ENCODE measurements around the gene EPSTI1.
"Not testable (repeated sequence)": the region's sequence is repeated elsewhere in the genome, so short reads cannot be mapped to it uniquely, and the experiment has no call there.

EPSTI1 gene

DNA sequence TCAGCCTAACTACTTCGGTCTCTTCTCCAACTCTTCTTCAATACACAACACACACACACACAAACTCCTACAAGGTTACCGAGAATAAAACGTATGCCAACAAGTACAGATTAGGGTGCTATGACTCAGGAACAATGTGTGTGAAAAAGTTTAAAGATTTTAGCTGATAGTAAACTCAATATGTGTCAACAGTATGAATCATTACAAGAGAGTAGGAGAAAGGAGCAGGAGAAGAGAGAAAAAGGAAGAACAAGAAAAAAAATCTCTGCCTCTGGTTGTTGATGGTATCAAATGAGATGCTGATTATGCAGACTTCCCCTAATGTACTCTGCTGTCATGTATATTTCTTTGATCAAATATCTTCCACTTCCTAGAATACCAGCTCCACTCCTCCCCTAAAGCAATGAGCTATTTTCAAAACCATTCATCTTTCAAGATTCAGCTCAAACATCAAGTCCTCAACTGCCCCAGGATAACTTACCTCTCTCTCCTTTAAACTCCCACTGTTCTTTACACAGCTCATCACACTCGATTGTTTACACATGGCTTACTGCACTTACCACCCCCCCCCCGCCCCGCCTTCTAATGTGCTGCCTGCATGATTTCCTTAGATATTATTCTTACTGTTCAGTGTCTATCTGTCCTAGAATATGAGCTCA is 115.0 kb downstream of the EPSTI1 start:
- Mint-ChIP-seq H3K36me3 (peaks cover 9% of the 10 kb centered on the region), H3K9me3 (ENCODE audit: low read depth) (no peaks in the 10 kb centered on the region), H3K4me1 (ENCODE audit: low read depth) (peaks cover 4% of the 10 kb centered on the region), H3K4me3 (no peak overlapping the region), H3K27me3 (peaks cover 15% of the 10 kb centered on the region), H3K27ac (no peak overlapping the region)

DNA sequence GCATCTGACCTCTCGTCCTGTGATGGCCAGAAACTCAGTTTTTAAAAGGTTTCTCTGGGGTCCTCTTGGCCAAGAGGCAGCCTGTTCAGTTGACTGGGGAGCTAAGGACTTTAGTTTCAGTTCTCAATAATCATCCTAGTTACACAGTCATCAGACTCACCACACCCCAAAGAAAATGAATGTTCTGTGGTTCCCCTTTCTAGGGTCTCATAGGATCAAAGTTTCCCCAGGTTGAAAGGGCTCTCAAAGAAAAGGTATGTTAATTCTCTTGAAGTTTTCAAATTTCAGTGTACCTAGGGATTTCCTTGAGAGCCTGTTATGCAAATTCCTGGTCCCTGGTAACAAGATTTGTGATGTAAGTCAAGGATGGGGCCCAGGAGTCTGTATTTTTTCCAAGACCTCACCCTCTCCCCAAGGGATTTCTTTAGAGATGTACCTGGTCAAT is 115.7 kb downstream of the EPSTI1 start:
- H3K4me3 Mint-ChIP-seq = no peak overlapping the region
- peaks cover 9% of the 10 kb centered on the region for H3K36me3 Mint-ChIP-seq
- no peaks in the 10 kb centered on the region for H3K9me3 Mint-ChIP-seq (ENCODE audit: low read depth)
- H3K4me1 Mint-ChIP-seq (ENCODE audit: low read depth) = peaks cover 4% of the 10 kb centered on the region
- peaks cover 15% of the 10 kb centered on the region for H3K27me3 Mint-ChIP-seq
- no peak overlapping the region for H3K27ac Mint-ChIP-seq

DNA sequence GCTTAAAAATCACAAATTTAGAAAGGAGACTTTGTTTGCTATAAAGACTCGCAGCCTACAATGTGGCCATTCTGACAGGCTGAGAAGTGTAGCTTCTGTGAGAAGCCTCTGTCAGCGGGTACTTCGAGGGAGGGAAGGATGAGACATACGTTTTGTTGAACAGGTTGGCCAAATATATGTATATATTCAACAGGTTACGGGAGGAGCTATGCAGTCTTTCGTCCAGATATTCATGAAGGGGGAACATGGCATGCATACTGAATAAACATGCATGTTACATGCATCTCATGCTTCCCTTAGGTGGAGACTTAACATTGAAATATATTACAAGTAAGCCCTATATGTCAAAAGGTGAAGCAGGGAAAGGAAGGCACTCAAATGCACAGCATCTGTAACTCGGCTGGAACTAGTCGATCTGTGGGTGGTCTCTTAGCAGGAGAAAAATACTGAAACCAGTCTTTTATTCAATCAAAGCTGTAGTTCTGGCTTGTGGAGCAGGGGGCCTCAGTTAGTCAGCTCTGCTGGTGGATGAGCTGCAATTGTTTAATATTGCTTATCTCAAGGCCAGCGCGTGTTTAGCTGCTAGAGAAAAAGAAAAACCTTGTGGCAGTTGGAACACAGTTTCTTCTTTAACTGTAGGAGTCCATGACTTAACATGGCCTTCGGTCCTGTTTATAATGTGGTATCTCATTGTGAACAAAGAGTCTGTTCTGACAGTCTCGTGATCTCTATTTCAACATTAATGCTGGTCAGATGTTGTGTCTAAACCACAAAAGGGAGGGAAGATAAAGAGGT is 116.4 kb downstream of the EPSTI1 start:
- peaks cover 9% of the 10 kb centered on the region for H3K36me3 Mint-ChIP-seq
- no peaks in the 10 kb centered on the region for H3K9me3 Mint-ChIP-seq (ENCODE audit: low read depth)
- H3K27me3 Mint-ChIP-seq = peaks cover 15% of the 10 kb centered on the region
- no peak overlapping the region for H3K27ac Mint-ChIP-seq
- H3K4me3 Mint-ChIP-seq = no peak overlapping the region
- peaks cover 4% of the 10 kb centered on the region for H3K4me1 Mint-ChIP-seq (ENCODE audit: low read depth)

GRCh38 chr13:42874221-42874620 is 117.8 kb downstream of the EPSTI1 start:
- Mint-ChIP-seq H3K9me3 (ENCODE audit: low read depth) (no peaks in the 10 kb centered on the region), H3K36me3 (peaks cover 4% of the 10 kb centered on the region), H3K27ac (no peak overlapping the region), H3K4me1 (ENCODE audit: low read depth) (peaks cover 4% of the 10 kb centered on the region), H3K4me3 (no peak overlapping the region), H3K27me3 (peaks cover 9% of the 10 kb centered on the region)

DNA sequence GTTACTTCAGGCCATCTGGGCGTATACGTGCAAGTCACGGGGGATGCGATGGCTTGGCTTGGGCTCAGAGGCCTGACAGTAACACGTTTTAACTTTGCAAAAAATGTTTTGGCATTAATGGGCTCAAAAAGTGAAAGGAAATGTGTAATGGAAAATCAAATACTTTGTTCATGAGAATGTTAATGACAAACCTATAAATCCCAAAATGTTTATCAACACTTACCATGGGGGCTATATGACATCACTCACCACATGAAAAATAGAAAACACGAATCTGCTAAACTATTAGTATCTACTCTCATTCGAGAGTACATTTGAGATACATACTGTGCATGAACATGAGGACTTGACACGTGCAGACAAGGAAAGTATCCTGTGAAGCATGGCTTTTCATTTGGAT is 119.0 kb downstream of the EPSTI1 start:
- Mint-ChIP-seq H3K4me3 (no peak overlapping the region), H3K9me3 (ENCODE audit: low read depth) (no peaks in the 10 kb centered on the region), H3K4me1 (ENCODE audit: low read depth) (peaks cover 4% of the 10 kb centered on the region), H3K27ac (no peak overlapping the region), H3K27me3 (no peaks in the 10 kb centered on the region), H3K36me3 (no peaks in the 10 kb centered on the region)

DNA sequence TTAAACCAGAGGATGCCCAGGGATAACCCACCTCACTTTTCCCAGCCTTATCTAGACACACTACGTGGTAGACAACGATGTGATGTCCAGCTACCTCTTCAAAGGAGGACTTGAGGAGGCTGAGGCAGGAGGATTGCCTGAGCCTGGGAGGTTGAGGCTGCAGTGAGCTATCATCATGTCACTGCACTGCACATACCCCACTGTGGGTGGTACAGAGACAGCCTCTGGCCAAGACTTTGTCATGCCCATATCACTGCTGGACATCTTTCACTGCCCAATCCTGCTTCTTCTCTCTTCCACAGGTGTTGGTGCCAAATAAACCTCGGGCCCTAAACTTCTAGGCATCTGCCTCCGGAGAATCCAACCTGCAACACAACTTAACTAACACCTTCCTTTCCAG is 124.8 kb downstream of the EPSTI1 start:
- Mint-ChIP-seq H3K36me3 (no peaks in the 10 kb centered on the region), H3K27ac (no peak overlapping the region), H3K4me1 (ENCODE audit: low read depth) (no peaks in the 10 kb centered on the region), H3K9me3 (ENCODE audit: low read depth) (no peaks in the 10 kb centered on the region), H3K4me3 (no peak overlapping the region), H3K27me3 (peaks cover 6% of the 10 kb centered on the region)

DNA sequence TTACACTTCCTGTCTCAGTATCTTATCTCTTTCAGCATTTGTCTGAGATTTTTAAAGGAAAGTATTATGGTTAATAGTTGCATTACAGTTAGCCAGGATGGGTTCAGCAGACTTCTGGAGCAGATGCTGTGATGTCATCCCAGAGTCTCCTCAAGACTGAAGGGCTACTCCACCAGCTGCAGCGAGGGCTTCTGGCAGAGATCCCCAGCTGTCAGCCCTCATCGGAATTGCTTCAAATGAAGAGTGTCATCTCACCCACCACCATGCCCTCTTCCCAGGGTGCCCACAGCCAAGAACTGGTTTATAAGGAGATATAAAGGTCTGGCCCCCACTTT is 126.3 kb downstream of the EPSTI1 start:
- H3K27me3 Mint-ChIP-seq = peaks cover 6% of the 10 kb centered on the region
- H3K4me1 Mint-ChIP-seq (ENCODE audit: low read depth) = no peaks in the 10 kb centered on the region
- H3K27ac Mint-ChIP-seq = no peak overlapping the region
- H3K36me3 Mint-ChIP-seq = no peaks in the 10 kb centered on the region
- no peak overlapping the region for H3K4me3 Mint-ChIP-seq
- no peaks in the 10 kb centered on the region for H3K9me3 Mint-ChIP-seq (ENCODE audit: low read depth)

DNA sequence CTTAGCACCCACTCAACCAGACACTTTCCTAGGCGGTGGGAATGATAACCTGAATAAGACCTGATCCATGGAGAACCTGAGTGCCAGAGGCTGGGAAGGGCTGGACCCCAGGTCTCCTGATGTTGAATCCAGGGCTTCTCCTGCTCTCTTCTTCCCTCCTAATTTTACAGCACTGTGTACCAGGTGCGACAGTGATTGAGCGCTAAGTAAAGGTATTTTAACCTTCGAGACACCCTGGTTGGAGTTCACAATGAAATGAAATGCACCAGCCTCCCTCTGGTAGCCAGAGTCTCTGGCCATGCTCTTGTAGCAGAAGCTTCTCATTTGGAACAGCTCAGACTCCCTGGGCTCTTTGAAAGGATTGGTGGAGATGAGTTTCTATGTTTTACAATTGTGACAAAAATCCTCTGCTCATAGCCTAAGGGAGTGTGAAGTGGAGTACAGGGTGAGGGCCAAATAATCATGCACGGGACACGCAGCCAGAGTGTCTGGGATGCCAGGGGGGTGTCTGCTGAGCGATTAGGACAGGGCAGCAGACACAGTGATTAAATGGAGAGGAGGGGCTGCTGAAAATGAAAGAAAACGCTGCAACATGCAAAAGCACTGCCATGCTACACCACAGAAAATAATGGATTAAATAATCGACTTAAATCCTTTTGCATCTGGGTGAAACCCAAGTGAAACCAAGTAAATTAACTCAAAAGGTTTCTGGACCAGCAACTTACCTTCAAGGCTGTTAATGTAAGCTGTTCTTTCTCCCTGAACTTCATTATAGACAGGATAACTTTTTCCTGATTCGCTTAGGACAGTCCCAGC is 126.9 kb downstream of the EPSTI1 start:
- Mint-ChIP-seq H3K27ac (no peak overlapping the region), H3K4me1 (ENCODE audit: low read depth) (no peaks in the 10 kb centered on the region), H3K4me3 (no peak overlapping the region), H3K36me3 (no peaks in the 10 kb centered on the region), H3K9me3 (ENCODE audit: low read depth) (no peaks in the 10 kb centered on the region), H3K27me3 (peaks cover 6% of the 10 kb centered on the region)

DNA sequence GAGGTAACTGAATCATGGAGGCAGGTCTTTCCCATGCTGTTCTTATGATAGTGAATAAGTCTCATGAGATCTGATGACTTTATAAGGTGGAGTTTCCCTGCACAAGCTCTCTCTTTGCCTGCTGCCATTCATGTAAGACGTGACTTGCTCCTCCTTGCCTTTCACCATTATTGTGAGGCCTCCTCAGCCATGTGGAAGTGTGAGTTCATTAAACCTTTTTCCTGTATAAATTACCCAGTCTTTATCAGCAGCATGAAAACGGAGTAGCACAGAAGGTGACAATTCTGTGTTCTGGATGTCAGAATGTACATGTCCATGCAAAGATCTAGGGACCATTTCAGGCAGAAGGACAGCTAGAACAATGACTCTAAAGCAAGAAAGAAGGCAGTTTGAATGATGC is 129.7 kb downstream of the EPSTI1 start:
- not testable (repeated sequence) for H3K27ac Mint-ChIP-seq

GRCh38 chr13:42860485-42860884 is 131.6 kb downstream of the EPSTI1 start:
- no peaks in the 10 kb centered on the region for H3K4me1 Mint-ChIP-seq (ENCODE audit: low read depth)
- no peaks in the 10 kb centered on the region for H3K36me3 Mint-ChIP-seq
- H3K4me3 Mint-ChIP-seq = no peak overlapping the region

More for the DNA sequence above, 129.7 kb downstream of the EPSTI1 start:
- H3K9me3 Mint-ChIP-seq (ENCODE audit: low read depth); H3K4me1 Mint-ChIP-seq (ENCODE audit: low read depth); H3K27me3 Mint-ChIP-seq; H3K4me3 Mint-ChIP-seq; H3K36me3 Mint-ChIP-seq: not testable (repeated sequence)

GRCh38 chr13:42859760-42860159 is 132.3 kb downstream of the EPSTI1 start:
- H3K4me1 Mint-ChIP-seq (ENCODE audit: low read depth) = no peaks in the 10 kb centered on the region
- H3K27ac Mint-ChIP-seq = no peak overlapping the region
- H3K27me3 Mint-ChIP-seq = peaks cover 9% of the 10 kb centered on the region
- H3K4me3 Mint-ChIP-seq = no peak overlapping the region
- H3K9me3 Mint-ChIP-seq (ENCODE audit: low read depth) = no peaks in the 10 kb centered on the region
- H3K36me3 Mint-ChIP-seq = no peaks in the 10 kb centered on the region

More at GRCh38 chr13:42860485-42860884, 131.6 kb downstream of the EPSTI1 start:
- Mint-ChIP-seq H3K27ac (no peak overlapping the region), H3K9me3 (ENCODE audit: low read depth) (no peaks in the 10 kb centered on the region), H3K27me3 (peaks cover 6% of the 10 kb centered on the region)

DNA sequence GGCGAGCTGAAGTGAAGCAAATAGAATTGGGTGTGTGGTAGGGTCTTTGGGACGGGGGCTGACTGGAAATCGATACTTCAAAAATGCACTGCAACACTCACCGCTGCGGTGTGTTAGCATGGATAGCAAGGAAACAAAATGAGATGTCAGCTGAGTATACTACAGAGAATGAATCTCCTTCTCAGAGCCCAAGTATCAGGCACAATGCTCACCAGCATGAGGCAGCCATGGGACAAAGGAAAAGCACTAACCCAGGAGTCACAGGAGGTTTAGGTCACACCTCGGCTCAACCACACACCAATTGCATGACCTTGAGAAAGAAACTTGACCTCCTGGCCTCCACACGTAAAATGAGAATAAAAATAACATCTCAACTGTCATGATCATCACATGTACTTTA is 136.6 kb downstream of the EPSTI1 start:
- peaks cover 6% of the 10 kb centered on the region for H3K27me3 Mint-ChIP-seq
- no peaks in the 10 kb centered on the region for H3K36me3 Mint-ChIP-seq
- H3K27ac Mint-ChIP-seq = no peak overlapping the region
- H3K4me3 Mint-ChIP-seq = no peak overlapping the region
- no peaks in the 10 kb centered on the region for H3K4me1 Mint-ChIP-seq (ENCODE audit: low read depth)
- H3K9me3 Mint-ChIP-seq (ENCODE audit: low read depth) = no peaks in the 10 kb centered on the region

DNA sequence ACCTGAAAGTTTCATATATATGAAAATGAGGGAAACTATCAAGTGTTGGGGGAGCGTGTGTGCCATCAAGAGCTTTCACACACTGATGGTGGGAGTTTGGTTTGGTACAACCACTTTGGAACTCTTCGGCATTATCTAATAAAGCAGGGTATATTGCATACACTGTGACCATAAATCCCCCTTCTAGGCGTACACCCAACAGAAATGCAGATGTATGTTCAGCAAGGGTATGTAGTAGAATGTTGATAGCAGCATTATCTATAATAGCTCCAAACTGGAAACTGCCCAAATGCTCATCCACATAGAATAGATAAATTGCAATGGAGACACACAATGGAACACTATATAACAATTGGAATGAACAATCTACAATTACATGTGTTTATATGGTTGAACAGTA is 139.9 kb downstream of the EPSTI1 start:
- Mint-ChIP-seq H3K9me3 (ENCODE audit: low read depth) (no peaks in the 10 kb centered on the region), H3K4me1 (ENCODE audit: low read depth) (no peaks in the 10 kb centered on the region), H3K27ac (no peak overlapping the region), H3K27me3 (peaks cover 6% of the 10 kb centered on the region), H3K4me3 (no peak overlapping the region), H3K36me3 (no peaks in the 10 kb centered on the region)

DNA sequence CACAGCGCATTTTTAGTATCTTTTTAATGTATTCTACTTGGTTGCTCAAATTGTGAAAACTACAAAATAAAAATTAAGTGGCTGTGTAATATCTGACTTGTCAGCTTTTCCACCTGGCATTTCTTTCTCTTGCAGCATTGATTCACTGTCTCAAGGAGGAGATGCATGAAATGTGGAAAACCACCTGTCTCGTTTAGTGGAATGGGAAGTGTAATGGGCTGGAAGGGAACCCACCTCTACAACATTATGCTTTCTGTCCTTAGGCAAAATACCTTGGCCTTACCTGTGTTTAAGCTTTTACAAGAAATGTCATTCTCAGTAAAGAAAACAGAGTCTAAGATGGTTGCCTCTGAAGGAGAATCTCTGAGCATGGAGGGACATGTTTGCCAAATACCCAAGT is 142.8 kb downstream of the EPSTI1 start:
- no peak overlapping the region for H3K4me3 Mint-ChIP-seq
- peaks cover 2% of the 10 kb centered on the region for H3K27me3 Mint-ChIP-seq
- no peak overlapping the region for H3K27ac Mint-ChIP-seq
- H3K4me1 Mint-ChIP-seq (ENCODE audit: low read depth) = no peaks in the 10 kb centered on the region
- no peaks in the 10 kb centered on the region for H3K9me3 Mint-ChIP-seq (ENCODE audit: low read depth)
- H3K36me3 Mint-ChIP-seq = no peaks in the 10 kb centered on the region
